HepG2 (cell line): ENCODE data around the gene PSMA2. TPM values are rescaled to one million over a fixed set of nuclear protein-coding genes. Genes with fewer than 3 reads are reported as not detected.

Experiments
- ATAC-seq: fragments of 200-7000 bp; cut with Tn5 transposase; 3 replicates; pipeline ENCODE4 v1.9.1; 2020; ENCODE audit warnings: mild to moderate bottlenecking, moderate library complexity
- BruUV-seq: library from RNA; stranded (reverse); fragments of 400-500 nt; replicated peaks from 2 replicates; lab custom pipeline; 2021; lab: Mats Ljungman, UMichigan
- CTCF ChIA-PET: fragments of 300-600 bp; formaldehyde crosslinking; extraction: SDS; loops from one replicate; lab custom pipeline; 2021; ENCODE audit warnings: low total read pairs, inconsistent platforms, low intra/inter-chr PET ratio; lab: Yijun Ruan, JAX
- POLR2A ChIA-PET: fragments of 350-600 bp; sonication (Branson Sonifier 250); formaldehyde crosslinking; loops from one replicate; lab custom pipeline; 2020; ENCODE audit warnings: antibody characterized with exemption, inconsistent platforms; lab: Yijun Ruan, JAX
- DNase-seq: peaks from one replicate; pipeline ENCODE4 v3.0.0-alpha.2; 2015; ENCODE audit warnings: low spot score
- FAIRE-seq: peaks from 3 replicates; lab custom pipeline; 2011; peaks lifted over from hg19 to GRCh38; lab: Jason Lieb, UNC
- H2AFZ ChIP-seq: one replicate; pipeline ENCODE4 v1.6.1; 2011; ENCODE audit warnings: low read length, inconsistent platforms
- H3K27ac ChIP-seq: fragments of 300-600 bp; 3 replicates; pipeline ENCODE4 v1.8.0; 2011; ENCODE audit warnings: mixed run types, mild to moderate bottlenecking, mixed read lengths, low read length, inconsistent platforms; ENCODE audit not compliant: insufficient read depth; ENCODE audit errors: extremely low read length
- H3K27me3 ChIP-seq, 2 experiments: fragments of 200-600 bp in 1 of 2; 2 replicates in 1 of 2; 3 replicates in 1 of 2; pipeline versions ENCODE4 v1.6.0 to v1.8.0; 2011; ENCODE audit warnings: low read length in 2 of 2, mild to moderate bottlenecking in 2 of 2, moderate library complexity in 2 of 2, inconsistent platforms in 1 of 2; ENCODE audit not compliant: insufficient read depth in 2 of 2, control insufficient read depth in 1 of 2
- H3K36me3 ChIP-seq, 2 experiments: fragments of 200-600 bp in 1 of 2; replicated peaks in 1 of 2; 2 replicates in 1 of 2; 3 replicates in 1 of 2; pipeline versions ENCODE4 v1.5.1 to v1.8.0; 2011; ENCODE audit warnings: low read length in 2 of 2, inconsistent platforms in 1 of 2; ENCODE audit not compliant: insufficient read depth in 2 of 2, control insufficient read depth in 1 of 2
- H3K4me1 ChIP-seq: 2 replicates; pipeline ENCODE4 v1.5.1; 2012; ENCODE audit warnings: low read length, inconsistent platforms; ENCODE audit not compliant: insufficient read depth
- H3K4me2 ChIP-seq: 2 replicates; pipeline ENCODE4 v1.6.0; 2011; ENCODE audit warnings: low read depth, low read length, inconsistent platforms
- H3K4me3 ChIP-seq, 3 experiments: fragments of 200-600 bp in 1 of 3; sonication (generic), shearing (Covaris generic) in 1 of 3; replicated peaks in 1 of 3; 2 replicates each; pipeline ENCODE4 v1.5.1; 2011 to 2016; ENCODE audit warnings: low read length in 3 of 3, inconsistent platforms in 2 of 3, low read depth in 2 of 3, mild to moderate bottlenecking in 2 of 3, control low read depth in 1 of 3, mixed read lengths in 1 of 3; ENCODE audit not compliant: insufficient read depth in 1 of 3
- H3K79me2 ChIP-seq: one replicate; pipeline ENCODE4 v1.6.1; 2011; ENCODE audit warnings: low read length, inconsistent platforms; ENCODE audit not compliant: insufficient read depth
- H3K9ac ChIP-seq: 2 replicates; pipeline ENCODE4 v1.6.0; 2011; ENCODE audit warnings: mild to moderate bottlenecking, low read depth, low read length, inconsistent platforms; ENCODE audit not compliant: insufficient read depth
- H3K9me3 ChIP-seq: 2 replicates; pipeline ENCODE4 v1.5.1; 2012; ENCODE audit warnings: mild to moderate bottlenecking, low read length
- H4K20me1 ChIP-seq: 2 replicates; pipeline ENCODE4 v1.6.0; 2011; ENCODE audit warnings: inconsistent platforms, mild to moderate bottlenecking, low read length, moderate library complexity; ENCODE audit not compliant: insufficient read depth
- CSRNP1 ChIP-seq: sonication (generic); formaldehyde crosslinking; IDR thresholded peaks from 2 replicates; pipeline ENCODE4 v1.8.1; 2023; ENCODE audit warnings: mild to moderate bottlenecking, missing genetic modification reagents
- GLMP ChIP-seq: sonication (generic); formaldehyde crosslinking; IDR thresholded peaks from 2 replicates; pipeline ENCODE4 v1.9.0; 2021; ENCODE audit warnings: missing genetic modification reagents, mild to moderate bottlenecking, borderline replicate concordance
- MTA3 ChIP-seq: sonication (generic); formaldehyde crosslinking; IDR thresholded peaks from 2 replicates; pipeline ENCODE4 v1.4.0; 2020; ENCODE audit warnings: missing genetic modification reagents
- PITX1 ChIP-seq: sonication (generic); formaldehyde crosslinking; IDR thresholded peaks from 2 replicates; pipeline ENCODE4 v1.5.1; 2020; ENCODE audit warnings: mild to moderate bottlenecking, missing genetic modification reagents
- SMC3 ChIP-seq: IDR thresholded peaks from 2 replicates; pipeline ENCODE4 v1.6.1; 2011; ENCODE audit warnings: low read length, improper control_type of control experiment
- SOX6 ChIP-seq, 2 experiments: fragments of 450-650 bp in 1 of 2; sonication (generic) in 1 of 2; formaldehyde crosslinking in 1 of 2; IDR thresholded peaks; 2 replicates each; pipeline versions ENCODE4 v1.4.0 to v1.6.1; 2017 to 2020; ENCODE audit warnings: antibody characterized with exemption in 1 of 2, mild to moderate bottlenecking in 1 of 2, missing genetic modification reagents in 1 of 2
- STAG1 ChIP-seq: sonication (generic); formaldehyde crosslinking; IDR thresholded peaks from 2 replicates; pipeline ENCODE4 v1.4.0; 2020; ENCODE audit warnings: missing genetic modification reagents
- ZBTB7B ChIP-seq: sonication (generic); formaldehyde crosslinking; IDR thresholded peaks from 2 replicates; pipeline ENCODE4 v1.4.0; 2020; ENCODE audit warnings: missing genetic modification reagents
- ZFX ChIP-seq: sonication (generic); formaldehyde crosslinking; IDR thresholded peaks from 2 replicates; pipeline ENCODE4 v1.4.0; 2020; ENCODE audit warnings: mild to moderate bottlenecking, low read depth, missing genetic modification reagents, moderate library complexity
- ZNF562 ChIP-seq: sonication (generic); formaldehyde crosslinking; IDR thresholded peaks from 2 replicates; pipeline ENCODE4 v1.8.0; 2022; ENCODE audit warnings: missing genetic modification reagents, borderline replicate concordance
- ZNF598 ChIP-seq: sonication (generic); formaldehyde crosslinking; IDR thresholded peaks from 2 replicates; pipeline ENCODE4 v1.5.1; 2020; ENCODE audit warnings: mild to moderate bottlenecking, missing genetic modification reagents, borderline replicate concordance
- ZNF619 ChIP-seq: sonication (generic); formaldehyde crosslinking; IDR thresholded peaks from 2 replicates; pipeline ENCODE4 v1.4.0; 2020; ENCODE audit warnings: mild to moderate bottlenecking, missing genetic modification reagents
- ZNF629 ChIP-seq: sonication (generic); formaldehyde crosslinking; conservative IDR thresholded peaks from 2 replicates; pipeline ENCODE4 v1.5.0; 2020; ENCODE audit warnings: missing genetic modification reagents
- WGBS: methylation state at CpG from one replicate; pipeline ENCODE4 v1.1.6; 2017; ENCODE audit warnings: low lambda C conversion rate; 5-methylcytosine and 5-hydroxymethylcytosine counted together
- in situ Hi-C: cut with HindIII; loops from 2 replicates; pipeline ENCODE4 v1.10.0; 2017; ENCODE audit warnings: low pct_unique_long_range_greater_than_20kb; ENCODE audit not compliant: extremely low pct_ligation_motif_present
- intact Hi-C: fragments of 100-400 bp; cut with micrococcal nuclease; formaldehyde crosslinking; loops from one replicate; pipeline ENCODE4 v1.10.0; 2022; ENCODE audit not compliant: unreplicated experiment
- polyA plus RNA-seq, 8 experiments: library from polyadenylated mRNA; depleted of rRNA in 3 of 8; stranded (reverse) in 7 of 8; unstranded in 1 of 8; fragments of >200 nt; fragmentation: Illumina TruSeq in 4 of 8; extraction: Trizol in 4 of 8; gene quantifications; 2 replicates each; pipeline versions ENCODE4 v1.2.1 to v1.2.3, GENCODE V29; 2011 to 2016; ENCODE audit warnings: low read depth in 4 of 8, missing spikeins in 1 of 8, mixed read lengths in 1 of 8; ENCODE audit not compliant: insufficient read depth in 1 of 8
- total RNA-seq, 5 experiments: library from RNA; depleted of rRNA; stranded (reverse); fragments of >200 nt; fragmentation: Illumina TruSeq; extraction: Trizol; gene quantifications; 2 replicates each; pipeline ENCODE4 v1.2.3, GENCODE V29; 2016; ENCODE audit warnings: low read depth in 1 of 5
- TF ChIP-seq, protein P1 (sequence below): sonication (generic); formaldehyde crosslinking; IDR thresholded peaks from 2 replicates; pipeline ENCODE4 v1.5.0; 2020; ENCODE audit warnings: mild to moderate bottlenecking, missing genetic modification reagents, moderate library complexity

PSMA2 gene
- total and polyA plus RNA-seq, 2 of the 13 experiments (the other 11 are each of a cell fraction or from before 2014, with no cell fraction given), result 125 to 266 TPM

GRCh38 chr7:42877862-42878261 lies 54.1 kb downstream of the PSMA2 start (continued):
- TF ChIP-seq ZNF562 (CRISPR knock-in tag), result no peak
- TF ChIP-seq ZNF598, result no peak
- TF ChIP-seq CSRNP1 (CRISPR knock-in tag), result no peak
- no peak for TF ChIP-seq GLMP

DNA sequence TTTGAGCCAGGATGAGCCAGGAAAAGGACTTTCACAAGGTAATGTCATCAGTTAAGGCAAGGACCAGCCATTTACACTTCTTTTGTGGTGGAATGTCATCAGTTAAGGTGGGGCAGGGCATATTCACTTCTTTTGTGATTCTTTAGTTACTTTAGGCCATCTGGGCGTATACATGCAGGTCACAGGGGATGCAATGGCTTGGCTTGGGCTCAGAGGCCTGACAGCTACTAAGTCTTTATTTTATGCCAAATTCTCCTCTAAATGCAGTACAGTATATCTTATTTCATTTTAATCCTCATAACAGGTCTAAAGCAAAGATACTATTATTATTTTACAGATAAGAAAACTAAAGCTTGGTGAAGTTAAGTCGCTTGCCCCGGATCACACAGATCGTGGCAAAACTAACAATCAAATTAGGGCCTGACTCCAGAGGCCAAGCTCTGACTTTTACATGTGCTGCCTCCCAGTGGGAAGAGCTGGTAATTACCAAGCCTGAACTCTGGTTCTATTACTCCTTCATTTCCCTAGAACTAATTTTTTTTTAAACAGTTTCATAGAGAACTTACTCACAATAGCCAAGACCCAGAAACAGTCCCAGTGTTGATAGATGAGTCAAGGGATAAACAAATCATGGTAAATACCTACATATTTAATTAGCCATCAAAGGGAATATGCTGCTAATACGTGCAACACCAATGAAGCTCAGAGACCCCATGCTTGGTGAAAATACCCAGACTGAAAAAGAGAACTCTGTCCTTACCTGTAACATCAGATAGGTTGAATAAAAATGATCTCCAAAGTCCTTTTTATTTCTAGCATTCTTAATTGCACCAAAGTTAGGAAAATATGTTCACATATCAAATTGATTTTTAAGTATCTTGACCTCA lies 55.5 kb downstream of the PSMA2 start:
- no TSS peak for BruUV-seq
- Histone ChIP-seq H3K27me3 (no peaks in the 10 kb centered on the region), H3K9ac (no peak overlapping the region), H3K79me2 (no peaks in the 10 kb centered on the region), H2AFZ (no peak overlapping the region), H3K4me1 (no peaks in the 10 kb centered on the region), H3K9me3 (no peaks in the 10 kb centered on the region), H3K27ac (no peak overlapping the region), H3K36me3 (no peaks in the 10 kb centered on the region), H3K4me3 (no peak overlapping the region), H4K20me1 (no peaks in the 10 kb centered on the region), H3K4me2 (no peak overlapping the region)
- DNase-seq (peak; percentile 42), FAIRE-seq (peak; percentile 63), ATAC-seq (peak; percentile 85)
- CTCF ChIA-PET, result interaction anchor here (0.6 to 1.3 kb wide), 3 partner anchors 862 to 935 kb away, joined by 3 to 12 read pairs (median 6); no protein-coding TSS in a partner anchor
- POLR2A ChIA-PET, result interaction anchor here (1.2 to 1.3 kb wide), 2 partner anchors 13 to 935 kb away, joined by 3 to 6 read pairs; no protein-coding TSS in a partner anchor
- intact Hi-C loops, result loop anchor here (1.0 kb wide), 1 partner anchor 936 kb away; no protein-coding TSS in a partner anchor
- TF ChIP-seq ZNF629 (CRISPR knock-in tag), result no peak
- no peak for TF ChIP-seq SOX6 (IDR thresholded peaks at IDR 0.05)
- TF ChIP-seq SOX6 (CRISPR knock-in tag; IDR thresholded peaks at IDR 0.05), result no peak
- TF ChIP-seq, protein P1, sequence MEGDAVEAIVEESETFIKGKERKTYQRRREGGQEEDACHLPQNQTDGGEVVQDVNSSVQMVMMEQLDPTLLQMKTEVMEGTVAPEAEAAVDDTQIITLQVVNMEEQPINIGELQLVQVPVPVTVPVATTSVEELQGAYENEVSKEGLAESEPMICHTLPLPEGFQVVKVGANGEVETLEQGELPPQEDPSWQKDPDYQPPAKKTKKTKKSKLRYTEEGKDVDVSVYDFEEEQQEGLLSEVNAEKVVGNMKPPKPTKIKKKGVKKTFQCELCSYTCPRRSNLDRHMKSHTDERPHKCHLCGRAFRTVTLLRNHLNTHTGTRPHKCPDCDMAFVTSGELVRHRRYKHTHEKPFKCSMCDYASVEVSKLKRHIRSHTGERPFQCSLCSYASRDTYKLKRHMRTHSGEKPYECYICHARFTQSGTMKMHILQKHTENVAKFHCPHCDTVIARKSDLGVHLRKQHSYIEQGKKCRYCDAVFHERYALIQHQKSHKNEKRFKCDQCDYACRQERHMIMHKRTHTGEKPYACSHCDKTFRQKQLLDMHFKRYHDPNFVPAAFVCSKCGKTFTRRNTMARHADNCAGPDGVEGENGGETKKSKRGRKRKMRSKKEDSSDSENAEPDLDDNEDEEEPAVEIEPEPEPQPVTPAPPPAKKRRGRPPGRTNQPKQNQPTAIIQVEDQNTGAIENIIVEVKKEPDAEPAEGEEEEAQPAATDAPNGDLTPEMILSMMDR (CRISPR knock-in tag), result peak; percentile 65
- no peak for TF ChIP-seq MTA3
- TF ChIP-seq SMC3, result peak; percentile 67
- no peak for TF ChIP-seq PITX1 (CRISPR knock-in tag)
- TF ChIP-seq ZFX (CRISPR knock-in tag), result 0 out of 2 replicates have a peak, but pooled peaks have one; percentile 21
- TF ChIP-seq STAG1 (CRISPR knock-in tag), result peak; percentile 46
- no peak for TF ChIP-seq ZNF619
- TF ChIP-seq ZBTB7B (CRISPR knock-in tag), result no peak
- in situ Hi-C loops, result no loop called here
- WGBS, result 17% methylated on average over 5 of the region's 5 CpGs
